H1 (cell line): ENCODE measurements around the gene C3orf22. TPM values are rescaled to one million over a fixed set of nuclear protein-coding genes. Genes with fewer than 3 reads are reported as not detected.

Source experiments
- ASH2L ChIP-seq: fragments of 200-600, 300-600 bp; sonication (generic); IDR thresholded peaks from one replicate; pipeline ENCODE4 v1.7.1; 2017; ENCODE audit warnings: low read length
- CBX5 ChIP-seq: fragments of 300-800, 300-1000 bp; sonication (generic); IDR thresholded peaks from 2 replicates; pipeline ENCODE4 v1.7.1; 2016; ENCODE audit warnings: antibody characterized with exemption, low read length, low read depth
- CHD7 ChIP-seq: fragments of 300-600 bp; sonication (generic); IDR thresholded peaks from 2 replicates; pipeline ENCODE4 v1.7.1; 2012; ENCODE audit warnings: low read length, moderate library complexity, mild to moderate bottlenecking, inconsistent platforms; ENCODE audit not compliant: insufficient replicate concordance
- EP300 ChIP-seq, 2 experiments: IDR thresholded peaks; 1 replicate in 1 of 2; 2 replicates in 1 of 2; pipeline ENCODE4 v1.6.1; 2011 to 2012; ENCODE audit warnings: low read depth in 2 of 2, low read length in 2 of 2, mild to moderate bottlenecking in 2 of 2, borderline replicate concordance in 1 of 2, inconsistent platforms in 1 of 2, moderate library complexity in 1 of 2
- HDAC2 ChIP-seq, 2 experiments: fragments of 300-600 bp in 1 of 2; sonication (generic) in 1 of 2; IDR thresholded peaks; 2 replicates each; pipeline ENCODE4 v1.6.1; 2011 to 2012; ENCODE audit warnings: low read depth in 2 of 2, low read length in 2 of 2, mild to moderate bottlenecking in 2 of 2, moderate library complexity in 2 of 2, borderline replicate concordance in 1 of 2, inconsistent platforms in 1 of 2
- KDM1A ChIP-seq: fragments of 200-600, 300-600 bp; sonication (generic); IDR thresholded peaks from 2 replicates; pipeline ENCODE4 v1.7.1; 2016; ENCODE audit warnings: mild to moderate bottlenecking, low read length, borderline replicate concordance
- RBBP5 ChIP-seq: IDR thresholded peaks from 2 replicates; pipeline ENCODE4 v1.7.1; 2012; ENCODE audit warnings: low read depth, mild to moderate bottlenecking, inconsistent platforms, low read length, moderate library complexity, borderline replicate concordance
- SIN3A ChIP-seq, 2 experiments: IDR thresholded peaks in 1 of 2; conservative IDR thresholded peaks in 1 of 2; 2 replicates each; pipeline ENCODE4 v1.6.1; 2011 to 2012; ENCODE audit warnings: low read length in 2 of 2, improper control_type of control experiment in 1 of 2, low read depth in 1 of 2, mild to moderate bottlenecking in 1 of 2
- TCF12 ChIP-seq: IDR thresholded peaks from 2 replicates; pipeline ENCODE4 v1.6.1; 2011; ENCODE audit warnings: low read depth, mild to moderate bottlenecking, low read length
- polyA plus RNA-seq, 7 experiments: library from polyadenylated mRNA; depleted of rRNA in 3 of 7; stranded (reverse) in 5 of 7; unstranded in 2 of 7; fragments of >200 nt in 5 of 7; fragments of 200-250 nt in 2 of 7; gene quantifications; 1 replicate in 5 of 7; 2 replicates in 1 of 7; 4 replicates in 1 of 7; pipeline versions ENCODE4 v1.2.1 to v1.2.3, GENCODE V29; 2011 to 2013; ENCODE audit warnings: missing spikeins in 2 of 7, mixed read lengths in 2 of 7
- total RNA-seq: library from RNA; stranded (reverse); fragmentation: NEBNext Ultra II Directional; extraction: Animal tissue kit (Norgen Biotek cat#: 25700); gene quantifications from 2 replicates; pipeline ENCODE4 v1.2.1, GENCODE V29; 2021

C3orf22 gene
- total and polyA plus RNA-seq, 2 of the 8 experiments (the other 6 are each of a cell fraction or from before 2014, with no cell fraction given) = not detected

GRCh38 chr3:126556637-126557414 is 1.9 kb downstream of the C3orf22 start (continued):
- no peak for TF ChIP-seq EP300 (IDR thresholded peaks at IDR 0.05; ENCODE audit: borderline replicate concordance in 1 of 2, low read depth in 2 of 2, low read length in 2 of 2)
- TF ChIP-seq ASH2L = no peak
- no peak for TF ChIP-seq RBBP5
- no peak for TF ChIP-seq HDAC2 (IDR thresholded peaks at IDR 0.05; ENCODE audit: borderline replicate concordance in 1 of 2, low read depth in 2 of 2, low read length in 2 of 2)
- no peak for TF ChIP-seq KDM1A
- no peak for TF ChIP-seq SIN3A (conservative IDR thresholded peaks at IDR 0.05 in 1 of 2, IDR thresholded peaks at IDR 0.05 in 1 of 2; ENCODE audit: low read depth in 1 of 2, low read length in 2 of 2)
- TF ChIP-seq TCF12 = no peak
- no peak for TF ChIP-seq CHD7
- TF ChIP-seq CBX5 = no peak
